Measurements from ENCODE around the gene CXXC5.

CXXC5 gene

GRCh38 chr5:139680368-139681111, 32.4 kb downstream of the CXXC5 start:
- no peak for DNase-seq (ENCODE audit: low read depth, low spot score)

DNA sequence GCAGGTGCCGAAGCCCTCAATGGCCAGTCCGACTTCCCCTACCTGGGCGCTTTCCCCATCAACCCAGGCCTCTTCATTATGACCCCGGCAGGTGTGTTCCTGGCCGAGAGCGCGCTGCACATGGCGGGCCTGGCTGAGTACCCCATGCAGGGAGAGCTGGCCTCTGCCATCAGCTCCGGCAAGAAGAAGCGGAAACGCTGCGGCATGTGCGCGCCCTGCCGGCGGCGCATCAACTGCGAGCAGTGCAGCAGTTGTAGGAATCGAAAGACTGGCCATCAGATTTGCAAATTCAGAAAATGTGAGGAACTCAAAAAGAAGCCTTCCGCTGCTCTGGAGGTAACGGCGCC, 32.9 kb downstream of the CXXC5 start:
- DNase-seq (ENCODE audit: low read depth, low spot score): no peak

- DNase-seq (ENCODE audit: low read depth, low spot score): no peak
These were observed 33.3 kb downstream of the CXXC5 start for GRCh38 chr5:139681466-139681865.

DNA sequence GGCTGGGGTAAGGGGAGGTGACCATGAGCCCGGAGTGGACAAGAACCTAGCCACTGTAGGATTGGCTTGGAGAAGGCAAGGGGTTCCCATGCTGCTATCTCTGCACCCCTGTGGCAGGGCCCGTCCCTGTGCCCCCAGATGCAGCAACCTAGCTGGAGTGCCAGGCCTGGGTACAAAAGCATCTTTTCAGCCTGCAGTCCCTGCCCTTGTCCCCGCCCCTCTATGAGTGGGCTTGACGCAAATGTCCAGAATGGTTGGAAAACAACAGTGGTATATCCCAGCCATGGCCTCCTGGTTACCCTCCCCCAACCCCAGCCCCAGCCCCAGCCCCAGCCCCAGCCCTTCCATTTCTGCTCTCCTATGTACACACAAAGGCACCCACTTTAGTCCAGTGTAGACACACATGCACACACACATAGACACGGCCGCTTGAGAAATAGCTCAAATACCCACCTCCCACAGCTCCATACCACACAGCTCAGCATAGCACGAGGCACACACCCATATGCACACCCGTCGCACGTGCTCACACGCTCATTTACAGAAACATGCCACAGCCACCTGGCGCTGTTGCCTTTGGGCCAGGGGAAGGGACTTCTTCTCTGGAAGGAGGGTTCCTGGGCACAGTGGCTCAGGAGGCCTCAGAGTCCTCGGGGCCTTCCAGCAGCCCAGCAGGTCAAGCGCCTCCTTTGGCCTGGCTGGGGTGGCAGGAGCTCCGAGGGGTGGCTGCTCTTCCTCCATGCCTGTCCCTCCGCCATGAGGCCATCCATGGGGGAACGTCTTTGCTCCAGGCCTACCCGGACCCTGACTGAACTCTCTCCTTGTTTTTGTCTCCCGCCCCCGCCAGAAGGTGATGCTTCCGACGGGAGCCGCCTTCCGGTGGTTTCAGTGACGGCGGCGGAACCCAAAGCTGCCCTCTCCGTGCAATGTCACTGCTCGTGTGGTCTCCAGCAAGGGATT, 34.1 kb downstream of the CXXC5 start:
- DNase-seq (ENCODE audit: low read depth, low spot score): peak; percentile 53

GRCh38 chr5:139683295-139684271, 35.4 kb downstream of the CXXC5 start:
- no peak for DNase-seq (ENCODE audit: low read depth, low spot score)

GRCh38 chr5:139684350-139684880, 36.3 kb downstream of the CXXC5 start:
- no peak for DNase-seq (ENCODE audit: low read depth, low spot score)

- DNase-seq (ENCODE audit: low read depth, low spot score): no peak
These were observed 37.0 kb downstream of the CXXC5 start for GRCh38 chr5:139684881-139685749.

GRCh38 chr5:139685886-139686285, 37.7 kb downstream of the CXXC5 start:
- no peak for DNase-seq (ENCODE audit: low read depth, low spot score)

DNA sequence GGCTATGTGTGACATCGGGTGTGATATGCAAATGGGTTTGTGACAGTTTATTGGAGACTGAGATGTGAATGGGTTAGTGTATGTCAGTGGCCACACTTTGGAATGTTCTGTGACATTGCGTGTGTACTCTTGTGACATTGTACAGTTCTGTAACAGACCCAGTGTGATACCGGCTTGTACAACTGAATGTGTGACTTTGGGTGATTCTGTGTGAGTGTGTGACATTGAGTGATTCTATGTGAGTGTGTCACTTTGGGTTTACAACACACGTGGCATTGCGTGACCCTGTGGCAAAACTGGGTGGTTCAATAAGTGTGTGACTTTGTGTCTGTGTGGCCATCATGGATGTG, 38.2 kb downstream of the CXXC5 start:
- DNase-seq (ENCODE audit: low read depth, low spot score): no peak

- no peak for DNase-seq (ENCODE audit: low read depth, low spot score)
These were observed 38.7 kb downstream of the CXXC5 start for GRCh38 chr5:139686706-139687441.

DNA sequence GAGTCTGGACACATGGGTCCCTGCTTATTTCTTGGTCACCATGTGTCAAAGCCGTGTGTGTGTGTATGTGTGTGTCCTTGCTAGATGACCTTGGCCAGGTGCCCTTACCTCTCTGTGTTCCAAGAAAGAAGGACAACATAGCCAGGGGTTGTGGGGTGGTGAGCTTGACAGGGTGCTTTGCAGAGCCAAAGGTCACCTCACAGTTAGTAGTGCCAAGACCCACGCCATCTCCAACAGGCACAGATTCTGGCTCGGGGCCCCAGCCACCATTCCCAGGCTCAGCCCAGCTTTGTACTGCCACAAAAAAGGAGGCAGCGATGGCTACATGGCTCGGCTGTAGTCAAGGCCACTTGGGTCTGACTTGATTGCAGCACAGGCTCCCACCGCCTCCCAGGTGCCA, 39.5 kb downstream of the CXXC5 start:
- DNase-seq (ENCODE audit: low read depth, low spot score): no peak

- DNase-seq (ENCODE audit: low read depth, low spot score): peak; percentile 50
These were observed 40.0 kb downstream of the CXXC5 start for GRCh38 chr5:139688088-139688702.

DNA sequence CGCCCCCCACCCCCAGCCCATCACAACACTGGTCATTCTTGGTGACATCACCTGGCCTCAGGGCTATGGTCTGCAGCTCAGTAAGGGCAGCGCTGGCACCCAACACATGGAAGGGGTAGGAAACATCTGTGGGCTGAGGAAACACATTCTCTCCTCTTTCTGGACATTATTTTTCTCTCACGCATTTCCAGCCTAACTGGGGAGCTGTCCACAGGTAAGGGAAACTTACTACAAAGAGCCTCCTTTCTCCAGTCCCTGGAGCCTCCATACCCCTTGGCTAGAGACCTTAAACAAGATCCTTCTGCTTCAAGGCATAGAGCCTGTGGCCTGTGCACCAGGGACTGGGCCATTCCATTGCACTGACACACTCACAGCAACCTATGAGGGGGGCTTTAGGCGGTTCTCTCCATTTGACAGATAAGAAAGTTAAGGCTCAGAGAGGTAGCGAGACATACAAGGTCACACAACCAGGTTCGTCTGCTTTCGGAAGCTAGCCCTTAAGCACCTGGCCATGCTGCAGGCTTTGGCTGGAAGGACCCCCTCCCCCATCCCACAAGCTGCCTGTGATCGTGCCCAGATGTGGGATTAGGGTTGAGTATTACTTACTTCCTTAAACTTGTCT, 40.7 kb downstream of the CXXC5 start:
- DNase-seq (ENCODE audit: low read depth, low spot score): peak; percentile 24

DNA sequence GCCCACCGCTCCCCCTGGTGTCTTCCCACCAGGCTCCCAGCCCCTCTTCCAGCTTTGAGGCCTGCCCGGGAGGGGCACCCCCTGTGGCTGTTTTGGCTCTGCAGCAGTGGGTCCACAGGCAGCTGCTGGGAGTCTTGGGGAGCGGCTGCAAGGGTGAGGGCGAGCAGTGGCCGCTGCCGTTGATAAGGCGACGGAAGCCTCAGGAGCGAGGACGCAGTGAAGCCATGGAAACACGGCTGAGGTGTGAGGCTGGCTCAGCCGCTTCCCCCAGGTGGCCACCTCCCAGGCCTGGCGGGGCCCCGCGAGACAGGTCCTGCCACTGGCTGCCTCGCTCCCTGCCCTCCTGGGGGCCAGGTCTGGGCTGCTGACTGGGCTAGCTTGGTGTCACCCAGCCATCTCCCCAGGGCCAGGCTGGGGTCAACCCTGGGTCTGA, 41.5 kb downstream of the CXXC5 start:
- no peak for DNase-seq (ENCODE audit: low read depth, low spot score)

DNA sequence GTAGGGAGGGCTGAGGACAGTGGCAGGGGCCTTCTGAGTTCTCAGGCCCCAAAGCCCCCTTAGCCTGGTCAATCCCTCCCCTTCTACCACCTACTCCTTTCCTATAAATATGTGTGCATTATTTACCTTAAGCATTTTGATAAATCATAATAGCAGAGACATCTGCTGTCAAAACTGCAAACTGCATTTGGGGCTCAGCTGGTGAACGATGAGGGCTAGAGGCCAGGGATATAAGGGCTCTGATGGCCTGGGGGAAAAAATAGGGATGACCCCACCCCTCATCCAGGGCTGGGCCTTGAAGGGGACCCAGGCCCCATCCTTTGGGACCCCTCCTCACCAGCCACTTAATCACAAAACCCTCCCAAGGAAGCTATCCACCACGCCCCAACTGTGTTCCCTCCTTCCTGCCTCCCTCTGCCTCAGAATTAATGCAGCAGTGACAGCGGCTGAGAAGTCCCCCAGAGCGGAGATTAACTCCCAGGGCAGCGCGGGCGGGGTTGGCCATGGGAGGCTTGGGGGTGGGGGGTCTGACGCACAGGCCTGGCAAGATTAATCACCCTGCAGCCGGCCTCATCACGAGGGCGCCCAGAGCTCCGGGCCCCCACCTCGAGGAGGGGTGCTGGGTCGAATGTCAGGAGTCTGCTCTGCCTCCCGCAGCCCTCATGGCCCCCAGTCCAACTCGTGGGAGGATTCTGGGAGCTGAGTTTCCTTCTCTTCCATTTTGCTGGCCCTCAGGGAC, 42.1 kb downstream of the CXXC5 start:
- DNase-seq (ENCODE audit: low read depth, low spot score): no peak

DNA sequence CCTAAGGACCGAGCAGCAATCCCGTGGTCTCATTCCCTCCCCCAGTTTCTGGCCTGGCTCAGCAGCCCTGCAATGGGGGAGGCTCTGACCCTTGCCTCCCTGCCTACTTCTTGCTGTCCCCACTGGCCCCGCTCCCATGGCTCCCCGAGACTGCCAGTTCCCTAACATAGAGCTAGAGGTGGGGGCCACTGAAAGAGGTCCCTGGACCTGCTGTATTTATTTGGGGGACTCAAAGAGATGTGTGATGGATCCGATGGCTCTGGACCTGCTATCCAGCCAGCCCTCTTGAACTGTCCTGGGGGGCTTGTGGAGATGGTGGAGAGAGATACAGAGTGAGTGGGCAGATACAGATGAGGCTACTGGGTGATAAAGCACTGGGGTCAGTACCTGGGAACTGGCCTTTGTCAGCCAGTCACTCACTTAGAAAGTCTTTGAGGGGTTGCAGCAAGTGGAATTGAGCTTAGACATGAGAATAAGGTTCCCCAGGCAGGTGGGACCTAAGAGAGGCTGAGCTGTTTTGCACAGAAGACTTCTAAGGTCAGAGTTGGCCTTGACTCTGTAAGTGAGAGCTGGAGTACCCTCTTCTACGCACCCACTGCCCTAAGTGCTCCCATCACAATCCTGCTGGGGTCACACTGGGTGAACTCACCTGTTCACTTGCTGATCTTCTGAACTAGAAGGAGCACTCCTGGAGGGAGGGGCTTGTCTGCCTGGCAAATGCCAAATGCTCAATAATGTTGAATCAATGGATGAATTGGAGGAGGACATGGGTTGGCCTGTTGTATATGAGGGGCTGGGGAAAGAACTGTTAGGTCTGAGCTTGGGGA, 42.9 kb downstream of the CXXC5 start:
- DNase-seq (ENCODE audit: low read depth, low spot score): no peak

GRCh38 chr5:139692148-139692547, 44.0 kb downstream of the CXXC5 start:
- no peak for DNase-seq (ENCODE audit: low read depth, low spot score)

Data from ELF-1 (cell line).